NCI-H1694 treated with DMSO at 0.1 percent for 48 hours (cell line): ENCODE results near the gene TMEM222.

Experiments used
- DNase-seq: peaks from one replicate; lab custom pipeline; 2025; lab: John Stamatoyannopoulos, UW

The TMEM222 gene

DNA sequence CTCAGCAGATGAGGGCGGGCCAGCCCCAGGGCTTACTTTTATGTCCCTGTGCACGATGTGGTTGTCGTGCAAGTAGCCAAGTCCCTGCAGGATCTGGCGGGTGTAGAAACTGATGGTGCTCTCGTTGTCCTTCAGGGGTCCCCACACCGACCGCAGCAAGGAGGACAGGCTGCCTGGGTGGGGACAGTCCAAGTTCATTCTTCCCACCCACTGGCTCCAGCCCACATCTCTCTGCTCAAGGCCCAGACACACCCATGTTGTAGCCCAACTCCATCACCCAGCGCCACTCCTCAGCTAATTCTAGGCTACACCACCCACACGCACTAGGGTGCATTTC is 37.8 kb downstream of the TMEM222 start:
- no peak for DNase-seq

GRCh38 chr1:27360159-27361043 is 38.4 kb downstream of the TMEM222 start:
- no peak for DNase-seq

GRCh38 chr1:27361044-27361402 is 39.1 kb downstream of the TMEM222 start:
- no peak for DNase-seq

GRCh38 chr1:27361553-27361952 is 39.6 kb downstream of the TMEM222 start:
- no peak for DNase-seq

DNA sequence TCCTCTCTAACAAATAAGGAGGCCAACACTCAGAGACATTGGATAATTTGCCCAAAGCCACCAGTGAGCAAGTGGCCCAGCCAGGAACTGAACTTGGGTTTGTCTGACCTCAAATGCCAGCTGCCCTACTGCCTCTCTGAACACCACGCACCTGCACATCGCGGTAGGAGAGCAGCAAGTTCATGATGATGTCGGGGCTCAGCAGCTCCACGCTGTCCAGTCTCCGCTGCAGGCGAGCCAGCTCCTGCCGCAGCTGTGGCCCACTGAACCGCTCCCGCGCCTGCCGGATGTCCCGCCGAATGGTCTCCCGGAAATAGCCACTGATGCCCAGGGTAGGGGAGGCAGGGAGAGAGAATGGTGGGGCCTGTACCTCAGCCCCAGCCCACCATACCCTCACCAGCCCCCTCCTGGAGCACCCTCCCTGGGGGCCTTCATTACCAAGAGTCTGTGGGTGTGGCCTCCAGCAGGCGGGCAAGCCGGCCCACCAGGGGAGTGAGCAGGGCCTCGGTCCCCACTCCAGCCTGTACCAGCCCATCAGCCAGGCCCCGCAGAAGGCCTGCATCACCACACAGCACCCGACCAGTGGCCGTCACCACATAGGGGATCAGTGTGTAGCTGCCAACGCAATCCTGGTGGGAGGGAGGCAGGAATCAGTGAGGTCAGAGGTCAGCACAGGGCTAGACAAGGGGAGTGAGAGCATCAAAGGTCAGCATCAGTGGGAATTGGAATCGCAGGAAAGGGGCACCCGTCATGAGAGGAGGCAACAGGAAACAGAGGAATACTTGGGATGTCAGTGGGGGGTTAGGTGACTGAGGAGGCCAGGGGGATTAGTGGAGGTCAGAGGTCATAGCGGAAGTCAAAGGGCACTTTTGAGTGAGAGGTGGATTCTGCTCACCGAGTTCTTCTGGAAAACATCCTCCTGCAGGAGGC is 42.1 kb downstream of the TMEM222 start:
- DNase-seq = no peak

DNA sequence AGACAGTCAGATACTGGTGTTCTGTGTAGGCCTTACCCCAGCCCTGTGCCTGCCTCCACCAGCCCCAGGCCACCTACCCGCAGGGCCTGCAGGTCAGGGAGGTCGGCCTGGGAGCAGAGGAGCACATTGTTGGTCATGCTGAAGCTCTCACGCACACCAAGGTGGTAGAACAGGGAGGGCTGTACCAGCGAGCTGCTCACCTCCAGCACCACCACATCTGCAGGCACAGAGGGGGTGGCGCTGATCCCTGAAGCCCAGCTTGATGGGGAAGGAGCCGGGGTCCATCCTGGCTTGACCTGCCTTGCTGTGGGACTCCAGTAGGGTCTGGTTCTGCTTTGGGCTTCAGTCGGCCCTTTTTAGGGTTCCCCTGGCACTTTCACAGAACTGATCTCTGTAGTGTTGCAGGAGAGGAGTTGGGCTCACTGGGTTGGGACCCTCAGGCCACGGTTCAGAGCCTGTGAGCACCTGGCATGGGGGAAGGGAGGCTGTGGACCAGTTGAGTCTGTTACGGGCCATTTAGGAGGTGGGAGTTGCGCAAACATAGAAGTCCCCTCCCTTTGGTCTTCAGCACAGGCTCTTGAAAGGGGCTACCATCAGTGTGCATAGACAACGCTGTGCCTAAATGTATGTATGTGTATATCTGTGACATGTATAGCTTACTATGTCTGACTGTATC is 42.9 kb downstream of the TMEM222 start:
- no peak for DNase-seq

GRCh38 chr1:27365372-27366112 is 43.6 kb downstream of the TMEM222 start:
- peak; percentile 59 for DNase-seq

- DNase-seq = peak; percentile 59
Measured at GRCh38 chr1:27366113-27366410, 44.1 kb downstream of the TMEM222 start.

- peak; percentile 29 for DNase-seq
Measured at GRCh38 chr1:27366411-27367159, 44.6 kb downstream of the TMEM222 start, which contains the start of gene MAP3K6. MAP3K6 (minus strand) TSS chr1:27366961; CDS start chr1:27366597, 364 bp downstream.

- DNase-seq = no peak
Measured at GRCh38 chr1:27367160-27367650, 45.2 kb downstream of the TMEM222 start.

DNA sequence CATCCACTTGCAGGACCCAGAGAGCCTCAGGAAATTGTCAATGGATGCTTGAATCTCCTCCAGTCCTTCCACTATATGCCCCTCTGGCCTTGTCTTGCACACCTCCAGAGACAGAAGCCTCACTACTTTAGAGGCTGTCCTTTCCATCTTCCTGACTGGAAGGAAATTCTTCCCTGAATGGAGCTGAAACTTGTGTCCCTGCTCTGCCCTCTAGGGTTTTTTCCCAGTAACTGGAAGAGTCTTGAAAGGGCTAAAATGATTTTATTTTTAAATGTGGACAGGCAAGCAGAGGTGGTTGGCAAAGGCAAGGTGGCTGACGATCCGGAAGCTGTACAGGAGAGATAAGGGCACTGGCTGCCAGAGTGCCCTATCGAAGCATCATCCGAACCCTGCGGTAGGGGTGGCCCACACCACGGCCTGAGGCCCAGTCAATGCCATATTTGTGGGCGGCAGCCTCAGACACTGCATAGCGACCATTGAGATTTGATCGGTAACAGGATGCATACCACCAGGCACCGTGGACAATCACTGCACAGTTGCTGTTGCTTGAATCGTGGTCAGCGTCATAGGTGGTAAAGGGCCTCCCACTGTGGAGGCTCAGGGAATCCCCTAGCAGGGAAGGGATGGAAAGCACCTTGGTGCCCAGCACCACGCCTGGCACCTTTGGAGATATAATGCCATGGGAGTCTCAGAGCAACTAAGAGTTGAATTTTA is 47.1 kb downstream of the TMEM222 start:
- DNase-seq = no peak

- DNase-seq = no peak
Measured at GRCh38 chr1:27372022-27372807, 50.3 kb downstream of the TMEM222 start.

GRCh38 chr1:27372808-27373690 is 51.1 kb downstream of the TMEM222 start:
- DNase-seq = no peak

- DNase-seq = no peak
Measured at GRCh38 chr1:27374362-27375086, 52.6 kb downstream of the TMEM222 start, which contains the start of gene FCN3. FCN3 (minus strand) TSS chr1:27374824; CDS start chr1:27374818, 6 bp downstream.

DNA sequence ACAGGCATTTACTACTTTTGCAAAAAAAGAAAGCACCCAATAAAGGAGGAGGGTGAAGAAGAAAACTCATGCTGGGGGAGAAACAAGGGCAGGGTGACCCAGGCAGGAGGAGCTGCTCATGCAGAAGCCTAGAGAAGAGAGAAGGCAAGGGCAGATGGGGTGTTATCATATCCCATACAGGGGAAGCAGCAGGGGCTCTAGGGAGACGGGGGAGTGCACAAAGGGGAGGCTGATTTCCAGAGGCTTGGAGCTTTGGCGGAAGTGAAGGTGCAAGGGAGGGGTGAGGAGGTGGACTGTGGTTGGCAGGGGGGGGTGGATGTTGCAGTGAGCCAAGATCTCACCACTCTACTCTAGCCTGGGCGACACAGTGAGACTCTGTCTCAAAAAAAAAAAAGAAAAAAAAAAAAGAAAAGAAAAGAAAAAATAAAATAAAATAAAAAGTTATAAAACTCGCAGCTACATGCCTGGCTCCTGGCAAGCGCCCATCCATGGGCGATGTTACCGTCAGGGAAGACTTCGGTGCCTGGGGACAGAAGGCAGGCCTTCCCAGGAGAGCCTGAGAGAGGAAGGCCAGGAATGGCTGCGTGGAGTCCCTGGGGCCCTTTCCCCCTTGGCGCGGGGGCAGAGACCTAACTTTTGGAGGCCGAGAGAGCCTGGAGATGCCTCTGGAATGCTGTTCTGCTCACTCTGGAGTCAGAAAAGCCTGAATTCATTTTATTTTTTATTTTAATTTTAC is 56.0 kb downstream of the TMEM222 start:
- no peak for DNase-seq

DNA sequence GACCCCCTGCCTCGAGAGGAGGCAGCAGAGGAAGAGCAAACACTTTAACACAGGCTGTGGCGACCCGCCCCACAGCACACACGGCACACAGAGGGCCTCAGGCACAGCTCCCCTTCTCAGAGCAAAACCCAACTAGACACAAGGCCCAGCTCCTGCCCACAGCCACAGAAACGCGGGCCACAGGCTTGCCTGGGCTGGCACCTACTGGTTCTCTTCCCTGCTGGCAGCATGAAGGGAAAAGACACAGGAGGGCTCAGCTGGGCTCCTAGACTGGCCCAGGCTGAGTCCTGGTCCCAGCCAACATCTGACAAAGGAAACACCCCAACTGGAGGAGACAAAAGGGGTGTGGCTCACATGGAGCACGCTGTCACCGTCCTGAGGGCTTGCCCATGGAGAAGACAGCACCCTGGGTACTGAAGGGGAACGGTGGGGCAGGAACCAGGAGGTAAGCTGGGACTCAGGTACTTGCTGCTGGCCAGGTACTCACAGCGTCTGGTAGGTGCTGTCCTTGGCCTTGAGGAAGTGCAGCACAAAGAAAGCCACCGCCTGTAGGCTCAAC is 57.7 kb downstream of the TMEM222 start:
- DNase-seq = no peak

GRCh38 chr1:27380224-27380623 is 58.3 kb downstream of the TMEM222 start:
- DNase-seq = no peak
